ENCODE results near the gene LEFTY2. TPM values are rescaled to one million over a fixed set of nuclear protein-coding genes. Genes with fewer than 3 reads are reported as not detected.

LEFTY2 gene
- total and polyA plus RNA-seq, 9 of the 15 experiments (the other 6 are each of a cell fraction or from before 2014, with no cell fraction given) = 0.04 to 0.14 TPM; not detected in 7

GRCh38 chr1:225980005-225980836 lies 39.2 kb upstream of the LEFTY2 start:
- CTCF ChIA-PET (ENCODE audit: low intra/inter-chr PET ratio) = interaction anchor here (0.6 to 1.2 kb wide), 2 partner anchors 505 to 506 kb away, joined by 3 to 4 read pairs; no protein-coding TSS in a partner anchor
- no peak for TF ChIP-seq SRSF3 (IDR thresholded peaks at IDR 0.05; ENCODE audit: insufficient read depth, low read length)
- 0 out of 2 replicates have a peak, but pooled peaks have one; percentile 11 for TF ChIP-seq POLR2A (conservative IDR thresholded peaks at IDR 0.05)
- peak; percentile 42; the same call in 1 of the 2 replicates for TF ChIP-seq POLR2AphosphoS5 (IDR thresholded peaks at IDR 0.05; ENCODE audit: control insufficient read depth, insufficient read depth, low read depth, low read length)
- H4K20me1 ChIP-seq (replicated peaks; ENCODE audit: control insufficient read depth, insufficient read depth, low read length) = no peaks in the 10 kb centered on the region
- H3K9ac ChIP-seq (ENCODE audit: insufficient read depth in 1 of 2, low read depth in 2 of 2, low read length in 2 of 2) = no peak overlapping the region
- H3K27ac ChIP-seq (ENCODE audit: extremely low read depth, low read depth, low read length) = no peak overlapping the region
- POLR2A ChIA-PET = interaction anchor here (0.6 to 1.3 kb wide), 5 partner anchors 18 to 456 kb away, joined by 3 to 4 read pairs (median 3); no protein-coding TSS in a partner anchor
- H3K9me3 ChIP-seq (replicated peaks; ENCODE audit: control insufficient read depth, insufficient read depth, low read depth, low read length) = peaks cover 20% of the 10 kb centered on the region
- peaks cover 0 to 5% of the 10 kb centered on the region in 2 experiments; a peak in 1 of 5 replicates for H3K4me1 ChIP-seq (replicated peaks in 1 of 2; ENCODE audit: control insufficient read depth in 2 of 2, insufficient read depth in 2 of 2, low read length in 2 of 2)
- DNase-seq (ENCODE audit: extremely low read depth in 1 of 4, low spot score in 3 of 4) (no peak), FAIRE-seq (no peak), ATAC-seq (no peak)
- H3K27me3 ChIP-seq (ENCODE audit: control insufficient read depth in 2 of 2, insufficient read depth in 2 of 2, low read length in 2 of 2) = no peaks in the 10 kb centered on the region
- WGBS (ENCODE audit: insufficient coverage, low coverage, missing lambda C conversion rate) = 90% methylated on average over 5 of the region's 5 CpGs
- no peak overlapping the region for H2AFZ ChIP-seq (ENCODE audit: low read depth, low read length)
- in situ Hi-C loops (cut with MboI) (loop anchor here (5.0 kb wide), 1 partner anchor 503 kb away; no protein-coding TSS in a partner anchor), intact Hi-C loops (cut with micrococcal nuclease) (no loop called here)
- BruUV-seq (replicated peaks) = no TSS peak
- no peak overlapping the region for H3K4me2 ChIP-seq (ENCODE audit: insufficient read depth, low read length)
- H3K4me3 ChIP-seq = no peak overlapping the region
- H3K36me3 ChIP-seq (ENCODE audit: control insufficient read depth, insufficient read depth, low read length) = peaks cover 75% of the 10 kb centered on the region
- H3K79me2 ChIP-seq (ENCODE audit: control insufficient read depth, insufficient read depth, low read length) = peaks cover 12% of the 10 kb centered on the region; the same call in 2 of the 3 replicates
- no peaks in the 10 kb centered on the region for H3K9me1 ChIP-seq (ENCODE audit: control insufficient read depth, insufficient read depth, low read length)

GRCh38 chr1:225979421-225979820 lies 38.4 kb upstream of the LEFTY2 start:
- POLR2A ChIA-PET = interaction anchor here (0.6 to 1.3 kb wide), 3 partner anchors 20 to 62 kb away, joined by 3 to 4 read pairs (median 3); no protein-coding TSS in a partner anchor
- intact Hi-C loops (cut with micrococcal nuclease) = loop anchor here (5.0 to 10.0 kb wide), 5 partner anchors 135 to 427 kb away; partner anchors contain the start of gene ENAH
- 89% methylated on average over 1 of the region's 1 CpG for WGBS (ENCODE audit: insufficient coverage, low coverage, missing lambda C conversion rate)

More at GRCh38 chr1:225979421-225979820, 38.4 kb upstream of the LEFTY2 start:
- peaks cover 7% of the 10 kb centered on the region; the same call in 1 of the 3 replicates for H3K79me2 ChIP-seq (ENCODE audit: control insufficient read depth, insufficient read depth, low read length)
- peaks cover 20% of the 10 kb centered on the region for H3K9me3 ChIP-seq (replicated peaks; ENCODE audit: control insufficient read depth, insufficient read depth, low read depth, low read length)
- no peaks in the 10 kb centered on the region for H3K9me1 ChIP-seq (ENCODE audit: control insufficient read depth, insufficient read depth, low read length)
- H4K20me1 ChIP-seq (replicated peaks; ENCODE audit: control insufficient read depth, insufficient read depth, low read length) = no peaks in the 10 kb centered on the region
- no peak for TF ChIP-seq EP300 (IDR thresholded peaks at IDR 0.05; ENCODE audit: low read length)
- TF ChIP-seq MAFF (IDR thresholded peaks at IDR 0.05; ENCODE audit: low read length) = no peak
- no peak overlapping the region for H2AFZ ChIP-seq (ENCODE audit: low read depth, low read length)
- no peak for DNase-seq (ENCODE audit: extremely low read depth in 1 of 4, low spot score in 3 of 4)
- H3K4me1 ChIP-seq (replicated peaks in 1 of 2; ENCODE audit: control insufficient read depth in 2 of 2, insufficient read depth in 2 of 2, low read length in 2 of 2) = peaks cover 0 to 5% of the 10 kb centered on the region in 2 experiments; a peak in 2 of 5 replicates
- BruUV-seq (replicated peaks) = no TSS peak
- H3K27me3 ChIP-seq (ENCODE audit: control insufficient read depth in 2 of 2, insufficient read depth in 2 of 2, low read length in 2 of 2) = no peaks in the 10 kb centered on the region
- no peak for ATAC-seq
- CTCF ChIA-PET (ENCODE audit: low intra/inter-chr PET ratio) = interaction anchor here (1.2 kb wide), 1 partner anchor 505 kb away, joined by 4 read pairs; no protein-coding TSS in a partner anchor
- peaks cover 67% of the 10 kb centered on the region for H3K36me3 ChIP-seq (ENCODE audit: control insufficient read depth, insufficient read depth, low read length)
- in situ Hi-C loops (cut with MboI) = no loop called here
- no peak overlapping the region for H3K9ac ChIP-seq (ENCODE audit: insufficient read depth in 1 of 2, low read depth in 2 of 2, low read length in 2 of 2)
- FAIRE-seq = no peak
- no peak overlapping the region for H3K27ac ChIP-seq (ENCODE audit: extremely low read depth, low read depth, low read length)
- H3K4me3 ChIP-seq = no peak overlapping the region
- H3K4me2 ChIP-seq (ENCODE audit: insufficient read depth, low read length) = no peak overlapping the region
